Neural cell (in vitro differentiated cells): ENCODE measurements around the gene PRKCA.

Experiments
- CTCF ChIP-seq: fragments of 450-650 bp; IDR thresholded peaks from 2 replicates; pipeline ENCODE4 v1.5.1; 2014; ENCODE audit warnings: antibody characterized with exemption, mild to moderate bottlenecking, moderate library complexity; ENCODE audit not compliant: poor library complexity, severe bottlenecking
- EZH2 ChIP-seq: fragments of 200-600, 300-800 bp; shearing (Covaris generic), sonication (generic); IDR thresholded peaks from 2 replicates; pipeline ENCODE4 v1.6.1; 2014; ENCODE audit warnings: antibody characterized with exemption, low read length, borderline replicate concordance, mild to moderate bottlenecking; ENCODE audit not compliant: insufficient read depth, poor library complexity, severe bottlenecking
- MXI1 ChIP-seq: fragments of 450-650 bp; conservative IDR thresholded peaks from 2 replicates; pipeline ENCODE4 v1.6.1; 2014; ENCODE audit warnings: antibody characterized with exemption, mild to moderate bottlenecking; ENCODE audit not compliant: poor library complexity, severe bottlenecking
- RAD21 ChIP-seq: fragments of 450-650 bp; conservative IDR thresholded peaks from 2 replicates; pipeline ENCODE4 v1.6.1; 2014; ENCODE audit warnings: antibody characterized with exemption, mild to moderate bottlenecking, moderate library complexity

GRCh38 chr17:66347661-66348514 lies 45.5 kb downstream of the PRKCA start:
- TF ChIP-seq CTCF (no peak), RAD21 (no peak), EZH2 (no peak), MXI1 (no peak)
